Omental fat pad (tissue), 4 donors: ENCODE results near the gene PROM1. TPM values are rescaled to one million over a fixed set of nuclear protein-coding genes. Genes with fewer than 3 reads are reported as not detected.

ENCODE experiments used
- ATAC-seq: fragments of 150-250 bp; one replicate; pipeline ENCODE4 v1.9.1; 2016; ENCODE audit warnings: mild to moderate bottlenecking, moderate library complexity; ENCODE audit not compliant: low FRiP score
- DNase-seq: peaks from one replicate; pipeline ENCODE4 v3.0.0-alpha.2; 2019; ENCODE audit warnings: low spot score
- CTCF ChIP-seq, 3 donors: fragments of 450-650 bp; IDR thresholded peaks; one replicate each; pipeline ENCODE4 v1.5.1; 2016 to 2017; ENCODE audit warnings: antibody characterized with exemption in 3 of 3, mild to moderate bottlenecking in 3 of 3, moderate library complexity in 2 of 3
- total RNA-seq, 4 donors: library from RNA; depleted of rRNA; stranded (reverse); fragments of >200 nt; gene quantifications; one replicate each; pipeline ENCODE4 v1.1.0, GENCODE V29; 2016

The PROM1 gene
- total RNA-seq, 4 donors from 2014 or later: 0.09 TPM; not detected in 3

DNA sequence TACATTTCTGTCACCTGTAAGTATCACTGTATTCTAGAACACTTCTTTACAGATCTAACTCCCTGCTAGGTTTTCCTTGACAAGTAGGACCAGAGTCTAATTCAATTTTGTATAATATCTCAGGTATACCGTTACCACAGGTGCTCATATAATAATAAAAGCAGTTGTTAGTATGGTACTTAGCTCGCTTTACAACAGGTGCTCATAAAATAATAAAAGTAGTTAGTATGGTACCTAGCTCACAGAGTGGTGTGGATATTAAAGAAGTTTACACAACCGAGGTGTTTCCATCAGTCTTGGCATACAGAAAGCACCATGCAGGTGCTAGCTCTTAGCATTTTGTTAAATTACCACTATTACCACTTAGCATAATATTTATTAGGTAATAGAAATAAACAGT lies 88.0 kb downstream of the PROM1 start:
- no peak for TF ChIP-seq CTCF (IDR thresholded peaks at IDR 0.05)
- no peak for ATAC-seq
- no peak for DNase-seq

DNA sequence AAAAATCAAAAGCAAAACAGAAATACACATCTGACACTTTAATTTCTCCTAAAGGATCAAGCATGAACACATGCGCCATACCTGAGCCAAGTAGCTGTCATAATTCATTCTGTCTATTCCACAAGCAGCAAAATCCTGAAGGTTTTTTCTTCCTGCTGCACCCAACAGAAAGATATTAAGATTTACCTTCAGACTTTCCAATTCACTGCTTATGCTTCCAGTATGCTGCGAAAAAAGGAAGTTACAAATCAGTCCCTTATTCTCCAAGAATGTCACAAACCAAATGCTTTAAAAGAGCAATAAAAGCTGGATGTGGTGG lies 91.7 kb downstream of the PROM1 start:
- ATAC-seq (no peak), DNase-seq (no peak)
- TF ChIP-seq CTCF (IDR thresholded peaks at IDR 0.05): no peak

GRCh38 chr4:15990570-15991285 lies 93.1 kb downstream of the PROM1 start:
- no peak for TF ChIP-seq CTCF (IDR thresholded peaks at IDR 0.05)
- DNase-seq (no peak), ATAC-seq (no peak)

DNA sequence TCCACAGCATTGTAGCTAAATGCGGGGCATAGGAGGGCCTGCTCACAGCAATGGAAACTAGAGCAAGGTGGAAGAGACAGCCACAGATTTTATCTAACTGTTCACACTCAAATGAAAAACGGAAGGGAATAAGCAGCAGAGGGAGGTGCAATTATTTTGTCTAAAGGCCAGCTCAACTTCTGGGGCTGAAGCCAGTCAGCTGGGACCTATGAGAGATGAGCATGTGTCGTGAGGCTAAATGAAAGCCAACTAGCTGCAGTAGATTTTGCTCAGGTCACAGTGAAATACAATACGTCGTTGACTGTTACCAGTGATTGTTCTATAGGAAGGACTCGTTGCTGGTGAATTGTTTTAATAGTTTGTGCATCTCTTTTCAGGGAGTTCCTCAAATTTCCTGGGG lies 94.4 kb downstream of the PROM1 start:
- ATAC-seq: no peak
- DNase-seq: no peak
- TF ChIP-seq CTCF (IDR thresholded peaks at IDR 0.05): no peak

- ATAC-seq: no peak
- TF ChIP-seq CTCF (IDR thresholded peaks at IDR 0.05): no peak
- no peak for DNase-seq
These were observed 95.6 kb downstream of the PROM1 start for GRCh38 chr4:15988222-15988621.

GRCh38 chr4:15986907-15987306 lies 96.9 kb downstream of the PROM1 start:
- DNase-seq: no peak
- TF ChIP-seq CTCF (IDR thresholded peaks at IDR 0.05): no peak
- ATAC-seq: no peak

DNA sequence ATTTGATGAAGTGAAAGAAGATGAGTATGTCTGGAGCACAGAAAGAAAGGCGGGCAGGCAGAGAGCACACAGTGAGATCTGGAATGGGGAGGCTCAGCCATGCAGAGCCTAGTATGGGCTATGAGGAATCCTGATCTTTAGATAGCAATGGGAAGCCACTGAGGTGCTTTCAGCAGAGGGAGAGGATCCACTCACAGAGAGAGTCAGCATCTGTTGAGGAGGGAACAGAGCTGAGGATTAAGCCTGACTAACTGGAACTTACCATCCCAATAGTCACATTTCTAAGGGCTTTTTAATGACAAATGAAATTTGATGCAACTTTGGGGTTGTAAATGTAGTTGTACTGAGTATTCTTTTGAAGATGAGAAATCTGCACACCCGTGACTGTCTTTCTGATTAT lies 100.2 kb downstream of the PROM1 start:
- ATAC-seq (no peak), DNase-seq (no peak)
- no peak for TF ChIP-seq CTCF (IDR thresholded peaks at IDR 0.05)
